Umbilical cord (tissue), 2 donors: ENCODE results near the gene ENTPD7. TPM values are rescaled to one million over a fixed set of nuclear protein-coding genes. Genes with fewer than 3 reads are reported as not detected.
A peak's percentile ranks its signal among the peaks of the same experiment; 100 is the strongest.
"Not testable (repeated sequence)": the region's sequence is repeated elsewhere in the genome, so short reads cannot be mapped to it uniquely, and the experiment has no call there.

ENCODE experiments used
- DNase-seq: peaks from one replicate; pipeline ENCODE4 v3.0.0-alpha.2; 2015; ENCODE audit warnings: low spot score
- total RNA-seq: library from RNA; depleted of rRNA; stranded (reverse); fragments of >200 nt; gene quantifications from one replicate; pipeline ENCODE4 v1.2.3, GENCODE V29; 2014; ENCODE audit warnings: low replicate concordance; ENCODE audit not compliant: insufficient read depth

ENTPD7 gene
- total RNA-seq = 19.0 TPM

- DNase-seq = peak; percentile 98
These were observed at the start of gene ENTPD7 for GRCh38 chr10:99659031-99659867. Gene ENTPD7, plus strand, starts transcription at chr10:99659509. Its CDS starts 448 bp downstream, at chr10:99659957.

DNA sequence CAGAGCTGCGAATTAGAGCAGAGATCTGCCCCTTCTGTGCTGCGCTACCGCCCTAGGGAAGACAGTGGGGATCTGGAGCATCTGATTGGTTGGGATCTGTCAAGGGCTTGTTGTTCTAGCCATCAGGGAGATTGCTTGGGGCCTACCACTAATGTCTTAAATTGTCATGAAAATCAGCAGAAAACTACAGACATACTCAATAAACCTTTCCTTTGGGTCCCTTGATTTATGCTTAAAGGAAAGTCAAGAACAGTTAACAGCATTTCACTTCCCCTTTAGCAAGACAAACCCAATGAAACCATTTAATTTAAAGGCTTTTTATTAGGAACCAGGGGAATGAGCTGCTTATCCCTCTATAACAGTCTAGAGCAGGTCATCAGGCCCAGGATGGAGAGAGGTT is 49.1 kb upstream of the ENTPD7 start:
- DNase-seq = no peak

DNA sequence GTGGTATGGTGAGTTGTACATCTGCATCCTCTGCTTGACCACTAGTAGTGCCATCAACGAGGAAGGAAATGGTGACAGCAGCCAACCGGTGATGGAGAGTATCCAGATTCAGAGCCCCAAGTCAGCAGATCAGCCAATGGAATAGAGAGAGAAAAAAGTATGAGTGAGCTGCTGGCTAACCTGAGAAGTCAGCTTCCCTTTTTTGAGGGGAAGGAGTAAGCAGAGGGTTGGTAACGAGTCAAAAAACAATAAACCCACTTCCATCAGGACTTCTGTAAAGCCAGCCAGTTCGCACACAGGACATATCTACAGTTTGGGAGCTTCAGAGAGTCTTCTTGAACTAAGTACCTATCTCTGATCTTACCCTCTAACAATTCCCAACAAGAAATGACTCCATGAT is 48.0 kb upstream of the ENTPD7 start:
- no peak for DNase-seq

- DNase-seq = peak; percentile 75
These were observed 47.0 kb upstream of the ENTPD7 start for GRCh38 chr10:99612167-99612831.

GRCh38 chr10:99615426-99615825 is 43.9 kb upstream of the ENTPD7 start:
- no peak for DNase-seq

GRCh38 chr10:99617696-99618095 is 41.6 kb upstream of the ENTPD7 start:
- no peak for DNase-seq

DNA sequence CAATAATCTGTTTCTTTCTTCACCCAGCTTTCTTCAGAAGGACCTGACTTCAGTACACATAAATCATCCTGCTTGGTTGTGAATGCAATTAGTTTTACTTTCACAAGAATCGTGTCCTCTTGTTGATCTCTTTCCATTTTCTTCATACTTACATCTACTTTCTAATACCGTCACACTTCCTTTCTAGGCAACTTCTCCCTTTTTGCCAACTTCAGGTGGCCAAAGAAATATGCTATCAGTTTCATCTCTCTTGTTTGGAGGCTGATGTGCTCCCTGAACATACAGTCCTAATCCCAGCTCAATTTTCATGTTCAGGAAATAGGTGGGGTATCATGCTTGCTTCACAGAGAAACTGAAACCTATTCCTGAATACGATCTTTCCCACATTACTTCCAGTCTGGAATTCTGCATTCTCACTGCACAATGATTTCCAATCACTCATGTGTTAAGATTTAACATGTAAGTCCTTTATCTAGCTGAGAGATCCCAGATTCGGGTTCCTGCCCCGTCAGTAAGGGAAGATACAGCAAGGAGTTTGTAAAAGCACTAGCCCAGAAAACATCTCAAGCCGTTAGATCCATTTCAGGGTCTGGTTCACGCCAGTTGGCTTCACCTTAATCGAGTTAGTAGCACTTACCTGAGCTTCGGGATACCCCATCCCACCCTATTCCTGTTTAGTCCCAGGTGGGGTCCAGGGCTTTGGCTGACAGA is 40.1 kb upstream of the ENTPD7 start:
- DNase-seq = peak; percentile 33

- peak; percentile 29 for DNase-seq
These were observed 39.2 kb upstream of the ENTPD7 start, which contains the start of gene SLC25A28 for GRCh38 chr10:99619851-99620710. Gene SLC25A28, minus strand, starts transcription at chr10:99620439. Its CDS starts 104 bp downstream, at chr10:99620335.

DNA sequence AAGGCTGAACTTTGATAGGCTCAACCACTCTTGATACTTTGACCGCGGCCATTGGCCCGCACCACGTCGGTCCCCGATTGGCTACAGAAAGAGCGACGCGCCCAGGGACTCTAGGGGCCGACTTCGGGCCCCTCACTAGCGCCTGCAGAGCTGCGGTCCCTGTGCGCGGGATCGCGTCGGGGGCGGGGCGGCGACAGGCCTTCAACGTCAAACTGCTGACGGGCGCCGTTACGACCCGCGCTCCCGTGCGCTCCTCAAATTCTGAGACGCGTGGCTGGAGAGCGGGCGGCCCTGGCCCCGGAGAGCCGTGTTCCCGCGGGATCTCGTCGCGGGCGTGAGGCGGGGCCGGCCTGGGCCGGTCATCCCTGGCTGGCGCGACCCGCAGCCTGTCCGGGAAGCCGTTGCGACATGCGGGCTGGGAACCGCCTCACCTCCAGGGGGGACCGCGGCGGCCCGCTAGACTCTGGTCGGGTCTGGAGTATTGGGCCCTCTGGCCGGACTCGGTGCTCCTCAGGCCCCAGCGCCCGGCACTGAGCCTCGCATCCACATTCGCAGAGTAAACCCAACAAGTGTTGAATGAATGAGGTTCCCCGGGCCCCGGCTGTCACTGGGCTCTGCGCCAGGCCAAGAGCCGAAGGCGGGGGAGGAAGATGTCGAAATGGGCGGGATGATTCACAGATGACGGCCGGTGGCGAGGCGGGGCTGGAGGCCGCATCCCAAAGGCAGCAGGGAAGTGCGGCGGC is 38.4 kb upstream of the ENTPD7 start:
- peak; percentile 100 for DNase-seq

GRCh38 chr10:99621454-99622251 is 37.7 kb upstream of the ENTPD7 start:
- no peak for DNase-seq

GRCh38 chr10:99623919-99624318 is 35.4 kb upstream of the ENTPD7 start:
- no peak for DNase-seq

GRCh38 chr10:99625124-99625523 is 34.2 kb upstream of the ENTPD7 start:
- not testable (repeated sequence) for DNase-seq

GRCh38 chr10:99628923-99629624 is 30.2 kb upstream of the ENTPD7 start:
- DNase-seq = no peak

DNA sequence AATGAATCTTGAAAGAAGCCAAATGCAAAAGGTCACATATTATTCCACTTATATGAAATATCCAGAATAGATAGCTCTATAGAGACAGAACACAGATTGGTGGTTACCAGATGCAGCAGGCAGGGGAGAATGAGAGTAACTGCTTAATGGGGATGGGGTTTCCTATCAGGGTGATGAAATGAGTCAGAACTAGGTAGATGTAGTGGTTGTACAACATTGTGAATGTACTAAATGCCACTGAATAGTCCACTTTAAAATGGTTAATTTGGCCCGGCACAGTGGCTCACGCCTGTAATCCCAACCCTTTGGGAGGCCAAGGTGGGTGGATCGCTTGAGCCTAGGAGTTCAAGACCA is 29.7 kb upstream of the ENTPD7 start:
- DNase-seq = no peak

GRCh38 chr10:99630433-99630832 is 28.9 kb upstream of the ENTPD7 start:
- peak; percentile 35 for DNase-seq

- no peak for DNase-seq
These were observed 28.3 kb upstream of the ENTPD7 start for GRCh38 chr10:99630991-99631390.

DNA sequence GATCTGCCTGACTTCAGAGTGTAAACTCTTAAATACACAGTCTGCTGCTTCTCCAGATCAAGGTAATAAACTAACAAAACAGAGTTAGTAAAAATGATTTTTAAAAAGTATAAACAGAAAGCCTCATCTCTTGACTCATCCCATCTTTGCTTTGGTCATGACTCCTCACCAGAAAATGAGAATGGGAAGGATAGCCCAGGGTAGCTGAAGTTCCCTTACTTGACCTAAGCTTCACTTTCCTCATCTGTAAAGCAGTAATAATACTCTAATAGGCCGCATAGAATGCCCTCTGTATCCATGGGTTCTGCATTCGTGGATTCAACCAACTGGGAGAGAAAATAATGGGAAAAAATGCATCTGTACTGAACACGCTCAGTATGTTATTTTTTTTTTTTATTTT is 27.8 kb upstream of the ENTPD7 start:
- no peak for DNase-seq

GRCh38 chr10:99633832-99634231 is 25.5 kb upstream of the ENTPD7 start:
- no peak for DNase-seq

DNA sequence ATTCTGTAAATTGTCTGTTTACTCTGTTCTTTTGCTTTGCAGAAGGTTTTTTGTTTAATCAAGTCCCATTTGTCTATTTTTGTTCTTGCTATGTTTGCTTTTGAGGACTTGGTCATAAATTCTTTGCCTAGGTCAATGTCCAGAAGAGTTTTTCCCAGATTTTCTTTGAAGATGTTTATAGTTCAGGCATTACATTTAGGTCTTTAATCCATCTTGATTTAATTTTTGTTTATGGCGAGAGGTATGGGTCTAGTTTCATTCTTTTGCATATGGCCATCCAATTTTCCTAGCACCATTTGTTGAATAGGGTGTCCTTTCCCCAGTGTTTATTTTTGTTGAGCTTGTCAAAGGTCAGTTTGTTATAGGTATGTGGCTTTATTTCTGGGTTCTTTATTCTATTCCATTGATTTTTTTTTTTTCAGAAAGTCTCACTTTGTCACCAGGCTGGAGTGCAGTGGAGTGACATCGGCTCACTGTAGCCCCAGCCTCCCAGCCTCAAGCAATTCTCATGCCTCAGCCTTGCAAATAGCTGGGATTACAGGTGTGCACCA is 11.6 kb upstream of the ENTPD7 start:
- DNase-seq = no peak
